ENCODE data around the gene RETREG1.
A peak's percentile ranks its signal among the peaks of the same experiment; 100 is the strongest.

The RETREG1 gene

DNA sequence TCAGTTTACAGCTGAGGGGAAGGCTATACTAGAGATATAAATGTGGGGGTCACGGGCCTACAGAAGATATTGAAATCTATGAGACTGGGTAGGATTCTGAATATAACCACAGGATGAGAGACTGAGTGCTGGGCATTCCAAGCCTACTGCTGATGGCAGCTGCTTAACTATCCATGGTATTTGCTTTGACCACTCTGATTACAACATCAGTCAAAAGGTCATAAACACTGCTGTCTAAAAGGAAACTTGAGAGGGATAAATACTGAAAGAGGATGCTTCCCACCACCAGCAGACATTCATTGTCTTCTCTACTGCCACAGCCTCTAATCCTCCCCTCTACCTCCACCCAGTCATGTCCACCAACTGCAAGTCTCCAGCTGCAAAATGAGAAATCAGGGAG lies 155.0 kb downstream of the RETREG1 start:
- no peak for TF ChIP-seq CTCF (IDR thresholded peaks at IDR 0.05; ENCODE audit: extremely low read depth, insufficient read depth, missing control alignments)
- DNase-seq (ENCODE audit: low spot score) = no peak
- in situ Hi-C loops (cut with MboI; ENCODE audit: low pct_unique_long_range_greater_than_20kb, low sequenced_read_pairs, unreplicated experiment) = loop anchor here (25.0 kb wide), 1 partner anchor 299 kb away; no protein-coding TSS in a partner anchor

DNA sequence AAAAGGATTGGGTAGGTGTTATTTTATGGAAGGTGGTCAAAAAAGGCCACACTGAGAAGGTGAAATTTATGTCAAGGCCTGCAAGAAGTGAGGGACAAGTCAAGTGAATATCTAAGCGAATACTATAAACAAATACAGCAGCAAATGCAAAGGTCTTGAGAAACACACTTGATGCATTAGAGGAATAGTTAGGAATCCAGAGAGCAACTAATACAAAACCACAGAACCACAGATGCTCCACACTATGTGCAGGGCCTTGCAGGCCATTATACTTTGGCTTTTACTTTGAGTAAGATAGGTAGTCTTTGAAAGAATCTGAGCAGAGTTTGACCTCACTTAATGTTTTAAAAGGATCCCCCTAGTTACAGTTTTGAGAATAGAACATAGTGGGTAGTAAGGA lies 155.8 kb downstream of the RETREG1 start:
- in situ Hi-C loops (cut with MboI; ENCODE audit: low pct_unique_long_range_greater_than_20kb, low sequenced_read_pairs, unreplicated experiment) = loop anchor here (25.0 kb wide), 1 partner anchor 299 kb away; no protein-coding TSS in a partner anchor
- DNase-seq (ENCODE audit: low spot score) = no peak
- TF ChIP-seq CTCF (IDR thresholded peaks at IDR 0.05; ENCODE audit: extremely low read depth, insufficient read depth, missing control alignments) = no peak

DNA sequence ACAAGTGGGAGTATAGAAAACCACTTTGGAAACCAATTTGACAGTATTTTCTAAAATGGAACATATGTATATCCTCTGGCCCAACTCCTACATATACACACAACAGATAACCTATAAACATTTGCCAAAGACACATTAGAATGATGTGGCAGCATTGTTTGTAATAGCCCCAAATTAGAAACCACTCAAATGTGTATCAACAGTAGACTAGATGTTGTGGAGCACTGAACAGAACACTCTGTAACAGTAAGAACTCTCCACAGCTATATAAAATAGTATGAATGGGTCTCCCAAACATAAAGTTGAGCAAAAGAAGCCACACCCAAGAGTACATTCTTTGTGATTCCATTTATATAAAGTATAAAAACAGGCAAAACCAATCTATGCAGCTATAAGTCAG lies 157.3 kb downstream of the RETREG1 start:
- no peak for TF ChIP-seq CTCF (IDR thresholded peaks at IDR 0.05; ENCODE audit: extremely low read depth, insufficient read depth, missing control alignments)
- DNase-seq (ENCODE audit: low spot score) = no peak
- in situ Hi-C loops (cut with MboI; ENCODE audit: low pct_unique_long_range_greater_than_20kb, low sequenced_read_pairs, unreplicated experiment) = loop anchor here (25.0 kb wide), 1 partner anchor 297 kb away; no protein-coding TSS in a partner anchor

DNA sequence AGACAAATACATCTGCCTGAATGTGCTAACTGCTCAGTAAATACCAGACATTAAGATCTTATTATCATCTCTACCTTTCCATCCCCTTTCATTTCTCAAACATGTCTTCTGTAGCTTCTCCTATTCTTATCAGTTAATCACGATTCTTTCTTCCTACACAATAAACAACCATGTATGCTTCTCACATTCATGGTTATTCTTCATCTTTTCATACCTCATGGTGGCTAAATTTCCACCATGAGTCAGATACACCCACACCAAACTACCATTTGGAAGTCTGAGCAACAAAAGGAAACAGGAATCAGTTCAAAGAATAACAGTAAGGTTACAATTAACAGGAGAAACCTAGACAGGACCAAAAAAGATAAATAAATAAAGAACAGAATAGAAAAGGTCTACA lies 158.9 kb downstream of the RETREG1 start:
- no peak for DNase-seq (ENCODE audit: low spot score)
- in situ Hi-C loops (cut with MboI; ENCODE audit: low pct_unique_long_range_greater_than_20kb, low sequenced_read_pairs, unreplicated experiment) = loop anchor here (25.0 kb wide), 1 partner anchor 296 kb away; no protein-coding TSS in a partner anchor
- TF ChIP-seq CTCF (IDR thresholded peaks at IDR 0.05; ENCODE audit: extremely low read depth, insufficient read depth, missing control alignments) = no peak

DNA sequence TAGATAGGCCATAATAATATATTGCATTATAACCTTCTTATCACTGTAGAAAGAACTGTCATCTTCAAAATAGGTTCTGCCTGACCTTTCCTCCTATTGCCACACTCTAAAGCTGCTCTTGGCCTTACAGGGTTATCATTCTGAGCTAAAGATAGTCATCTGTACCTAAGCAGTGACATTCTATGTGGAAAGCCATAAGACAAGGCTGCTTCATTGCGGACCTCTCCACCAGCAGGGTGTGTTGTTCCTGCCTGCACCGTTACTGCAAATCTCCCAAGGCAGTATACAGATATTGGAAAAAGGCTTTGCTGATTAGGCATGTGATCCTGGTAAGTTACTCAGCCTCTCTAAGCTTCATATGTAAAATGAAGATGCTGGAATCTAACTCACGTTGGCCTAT lies 159.3 kb downstream of the RETREG1 start:
- DNase-seq (ENCODE audit: low spot score) = no peak
- in situ Hi-C loops (cut with MboI; ENCODE audit: low pct_unique_long_range_greater_than_20kb, low sequenced_read_pairs, unreplicated experiment) = loop anchor here (25.0 kb wide), 1 partner anchor 295 kb away; no protein-coding TSS in a partner anchor
- no peak for TF ChIP-seq CTCF (IDR thresholded peaks at IDR 0.05; ENCODE audit: extremely low read depth, insufficient read depth, missing control alignments)

DNA sequence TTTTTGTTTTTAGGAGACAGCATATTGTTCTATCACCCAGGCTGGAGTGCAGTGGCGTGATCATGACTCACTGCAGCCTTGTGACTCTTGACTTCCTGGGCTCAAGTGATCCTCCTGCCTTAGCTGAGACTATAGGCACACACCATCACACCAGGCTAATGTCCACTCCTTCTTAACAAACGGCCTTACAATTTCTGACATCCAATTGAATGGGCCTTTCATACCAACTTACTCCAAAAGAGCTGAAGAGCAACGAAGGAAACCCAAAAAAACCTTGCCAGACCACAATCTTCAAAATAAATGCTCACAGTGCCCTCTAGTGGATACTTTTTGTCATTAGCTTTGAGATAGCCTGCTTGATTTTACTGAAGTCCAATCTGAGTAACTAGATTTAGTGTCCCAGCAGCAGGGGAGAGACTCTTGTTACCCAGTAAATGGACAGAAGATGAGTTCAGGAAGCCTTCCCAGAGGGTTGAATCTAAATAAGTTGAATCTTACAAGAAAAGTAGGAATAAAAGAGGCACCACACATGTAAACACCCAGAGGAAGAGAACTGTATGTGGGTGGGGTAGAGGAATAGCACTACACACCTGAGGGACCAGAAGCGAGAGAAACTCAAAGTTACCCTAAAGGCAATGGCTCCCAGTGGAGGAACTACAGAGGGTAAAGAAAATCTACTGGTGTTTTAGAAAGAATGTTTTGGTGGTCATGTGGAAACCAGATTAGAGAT lies 160.5 kb downstream of the RETREG1 start:
- peak; percentile 62 for TF ChIP-seq CTCF (IDR thresholded peaks at IDR 0.05; ENCODE audit: extremely low read depth, insufficient read depth, missing control alignments)
- in situ Hi-C loops (cut with MboI; ENCODE audit: low pct_unique_long_range_greater_than_20kb, low sequenced_read_pairs, unreplicated experiment) = loop anchor here (25.0 kb wide), 1 partner anchor 294 kb away; no protein-coding TSS in a partner anchor
- peak; percentile 46 for DNase-seq (ENCODE audit: low spot score)
